Upper lobe of left lung (tissue), 4 donors: ENCODE data around the gene SLC8A3.

Experiments
- POLR2A ChIP-seq, 4 donors: fragments of 450-650 bp; IDR thresholded peaks; one replicate each; pipeline ENCODE4 v1.5.1; 2016 to 2017; ENCODE audit warnings: antibody characterized with exemption in 4 of 4, mild to moderate bottlenecking in 2 of 4
- TF ChIP-seq, protein P1 (sequence below), 6 experiments: fragments of 450-650 bp in 4 of 6; fragments of 200-600 bp in 2 of 6; sonication (generic) in 2 of 6; IDR thresholded peaks; one replicate each; pipeline ENCODE4 v1.5.1; 2016 to 2019; ENCODE audit warnings: antibody characterized with exemption in 6 of 6

DNA sequence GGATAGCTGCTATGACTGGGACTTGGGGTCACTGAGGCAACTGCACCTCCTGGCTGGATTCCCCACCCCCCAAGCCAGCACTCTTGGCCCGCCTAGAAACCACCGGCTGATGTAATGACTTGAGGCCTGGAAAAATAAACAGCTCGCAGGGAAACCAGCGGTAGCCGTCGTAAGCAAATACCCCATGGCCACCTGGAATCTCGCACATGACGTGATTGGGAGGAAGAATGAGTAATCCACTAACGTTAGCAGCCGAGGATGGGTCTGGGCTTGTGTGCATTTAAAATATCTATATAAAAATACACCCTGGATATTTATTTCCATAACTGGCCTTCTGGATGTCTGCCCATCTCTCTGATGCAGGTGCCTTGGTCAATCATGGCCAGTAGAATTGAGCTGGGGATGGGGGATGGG is 189.5 kb downstream of the SLC8A3 start:
- TF ChIP-seq, protein P1, sequence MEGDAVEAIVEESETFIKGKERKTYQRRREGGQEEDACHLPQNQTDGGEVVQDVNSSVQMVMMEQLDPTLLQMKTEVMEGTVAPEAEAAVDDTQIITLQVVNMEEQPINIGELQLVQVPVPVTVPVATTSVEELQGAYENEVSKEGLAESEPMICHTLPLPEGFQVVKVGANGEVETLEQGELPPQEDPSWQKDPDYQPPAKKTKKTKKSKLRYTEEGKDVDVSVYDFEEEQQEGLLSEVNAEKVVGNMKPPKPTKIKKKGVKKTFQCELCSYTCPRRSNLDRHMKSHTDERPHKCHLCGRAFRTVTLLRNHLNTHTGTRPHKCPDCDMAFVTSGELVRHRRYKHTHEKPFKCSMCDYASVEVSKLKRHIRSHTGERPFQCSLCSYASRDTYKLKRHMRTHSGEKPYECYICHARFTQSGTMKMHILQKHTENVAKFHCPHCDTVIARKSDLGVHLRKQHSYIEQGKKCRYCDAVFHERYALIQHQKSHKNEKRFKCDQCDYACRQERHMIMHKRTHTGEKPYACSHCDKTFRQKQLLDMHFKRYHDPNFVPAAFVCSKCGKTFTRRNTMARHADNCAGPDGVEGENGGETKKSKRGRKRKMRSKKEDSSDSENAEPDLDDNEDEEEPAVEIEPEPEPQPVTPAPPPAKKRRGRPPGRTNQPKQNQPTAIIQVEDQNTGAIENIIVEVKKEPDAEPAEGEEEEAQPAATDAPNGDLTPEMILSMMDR (IDR thresholded peaks at IDR 0.05): no peak
- no peak for TF ChIP-seq POLR2A (IDR thresholded peaks at IDR 0.05)
